ENCODE data around the gene STX2. TPM values are rescaled to one million over a fixed set of nuclear protein-coding genes. Genes with fewer than 3 reads are reported as not detected.
"Not testable (repeated sequence)": the region's sequence is repeated elsewhere in the genome, so short reads cannot be mapped to it uniquely, and the experiment has no call there.

The STX2 gene
- polyA plus RNA-seq, 1 donor from 2014 or later = 67.0 TPM

GRCh38 chr12:130868412-130868811 is 29.4 kb upstream of the STX2 start:
- no peaks in the 10 kb centered on the region for H4K20me1 ChIP-seq (ENCODE audit: insufficient read depth)
- H3K9me3 ChIP-seq (ENCODE audit: low read length) = no peaks in the 10 kb centered on the region
- H3K9me2 ChIP-seq (ENCODE audit: insufficient read depth, low read length) = no peaks in the 10 kb centered on the region
- no peaks in the 10 kb centered on the region for H3F3A ChIP-seq (ENCODE audit: insufficient read depth, low read length, poor library complexity, severe bottlenecking)
- H3K27ac ChIP-seq (ENCODE audit: low read length) = no peak overlapping the region
- no peak overlapping the region for H2AFZ ChIP-seq (ENCODE audit: low read depth, low read length)
- peaks cover 10% of the 10 kb centered on the region for H3K79me2 ChIP-seq (replicated peaks; ENCODE audit: insufficient read depth, low read length)
- H3K27me3 ChIP-seq (ENCODE audit: insufficient read depth, low read depth, low read length) = no peaks in the 10 kb centered on the region
- H3K9ac ChIP-seq (ENCODE audit: low read length) = no peak overlapping the region
- no peak overlapping the region for H3K4me2 ChIP-seq (ENCODE audit: low read length)
- no peaks in the 10 kb centered on the region for H3K36me3 ChIP-seq (ENCODE audit: insufficient read depth, low read length)
- H3K4me3 ChIP-seq (ENCODE audit: low read length) = no peak overlapping the region
- no peak for TF ChIP-seq RAD21 (conservative IDR thresholded peaks at IDR 0.05)
- no peak for TF ChIP-seq MXI1 (conservative IDR thresholded peaks at IDR 0.05; ENCODE audit: poor library complexity, severe bottlenecking)
- TF ChIP-seq SMC3 (conservative IDR thresholded peaks at IDR 0.05; ENCODE audit: poor library complexity) = no peak
- no peak for TF ChIP-seq EP300 (conservative IDR thresholded peaks at IDR 0.05; ENCODE audit: poor library complexity, severe bottlenecking)
- no peak for TF ChIP-seq CTCF (IDR thresholded peaks at IDR 0.05; ENCODE audit: poor library complexity, severe bottlenecking)
- no peak for TF ChIP-seq EZH2 (IDR thresholded peaks at IDR 0.05; ENCODE audit: borderline replicate concordance, insufficient read depth, low read length, poor library complexity, severe bottlenecking)
- TF ChIP-seq POLR2AphosphoS5 (IDR thresholded peaks at IDR 0.05) = no peak

- Histone ChIP-seq H3K27me3 (ENCODE audit: insufficient read depth, low read depth, low read length) (no peaks in the 10 kb centered on the region), H3F3A (ENCODE audit: insufficient read depth, low read length, poor library complexity, severe bottlenecking) (no peaks in the 10 kb centered on the region), H3K9me2 (ENCODE audit: insufficient read depth, low read length) (no peaks in the 10 kb centered on the region), H3K9me3 (ENCODE audit: low read length) (no peaks in the 10 kb centered on the region), H2AFZ (ENCODE audit: low read depth, low read length) (no peak overlapping the region), H3K79me2 (replicated peaks; ENCODE audit: insufficient read depth, low read length) (no peaks in the 10 kb centered on the region), H3K4me2 (ENCODE audit: low read length) (no peak overlapping the region), H3K36me3 (ENCODE audit: insufficient read depth, low read length) (no peaks in the 10 kb centered on the region), H4K20me1 (ENCODE audit: insufficient read depth) (no peaks in the 10 kb centered on the region), H3K9ac (ENCODE audit: low read length) (no peak overlapping the region), H3K4me3 (ENCODE audit: low read length) (no peak overlapping the region), H3K27ac (ENCODE audit: low read length) (no peak overlapping the region)
- no peak for TF ChIP-seq CTCF (IDR thresholded peaks at IDR 0.05; ENCODE audit: poor library complexity, severe bottlenecking)
- TF ChIP-seq RAD21 (conservative IDR thresholded peaks at IDR 0.05) = no peak
- TF ChIP-seq POLR2AphosphoS5 (IDR thresholded peaks at IDR 0.05) = no peak
- TF ChIP-seq EP300 (conservative IDR thresholded peaks at IDR 0.05; ENCODE audit: poor library complexity, severe bottlenecking) = no peak
- TF ChIP-seq SMC3 (conservative IDR thresholded peaks at IDR 0.05; ENCODE audit: poor library complexity) = no peak
- TF ChIP-seq REST (IDR thresholded peaks at IDR 0.05; ENCODE audit: borderline replicate concordance) = no peak
- TF ChIP-seq EZH2 (IDR thresholded peaks at IDR 0.05; ENCODE audit: borderline replicate concordance, insufficient read depth, low read length, poor library complexity, severe bottlenecking) = no peak
- TF ChIP-seq MXI1 (conservative IDR thresholded peaks at IDR 0.05; ENCODE audit: poor library complexity, severe bottlenecking) = no peak
- TF ChIP-seq TAF1 (IDR thresholded peaks at IDR 0.05; ENCODE audit: low read depth) = no peak
These were observed 24.2 kb upstream of the STX2 start for GRCh38 chr12:130863298-130863697.

- not testable (repeated sequence) for H3K27ac ChIP-seq (ENCODE audit: low read length); H3K9me2 ChIP-seq (ENCODE audit: insufficient read depth, low read length); H2AFZ ChIP-seq (ENCODE audit: low read depth, low read length); H3K9me3 ChIP-seq (ENCODE audit: low read length); H4K20me1 ChIP-seq (ENCODE audit: insufficient read depth); H3F3A ChIP-seq (ENCODE audit: insufficient read depth, low read length, poor library complexity, severe bottlenecking); H3K4me2 ChIP-seq (ENCODE audit: low read length); H3K9ac ChIP-seq (ENCODE audit: low read length); H3K4me3 ChIP-seq (ENCODE audit: low read length); H3K36me3 ChIP-seq (ENCODE audit: insufficient read depth, low read length); H3K27me3 ChIP-seq (ENCODE audit: insufficient read depth, low read depth, low read length); H3K79me2 ChIP-seq (replicated peaks; ENCODE audit: insufficient read depth, low read length)
These were observed 23.7 kb upstream of the STX2 start for GRCh38 chr12:130862771-130863170.
